Measurements from ENCODE around the gene CEP78. TPM values are rescaled to one million over a fixed set of nuclear protein-coding genes. Genes with fewer than 3 reads are reported as not detected.
"Not testable (repeated sequence)": the region's sequence is repeated elsewhere in the genome, so short reads cannot be mapped to it uniquely, and the experiment has no call there.

CEP78 gene
- total RNA-seq, 1 donor from 2014 or later, result 14.8 TPM

GRCh38 chr9:78191931-78192330 lies 43.9 kb upstream of the CEP78 start:
- TF ChIP-seq CTCF (IDR thresholded peaks at IDR 0.05; ENCODE audit: insufficient read depth, low read length, poor library complexity, severe bottlenecking), result no peak

GRCh38 chr9:78196258-78196657 lies 39.6 kb upstream of the CEP78 start:
- no peak for TF ChIP-seq CTCF (IDR thresholded peaks at IDR 0.05; ENCODE audit: insufficient read depth, low read length, poor library complexity, severe bottlenecking)
- Histone ChIP-seq H3K4me3 (ENCODE audit: low read depth, low read length) (no peak overlapping the region), H3K27me3 (ENCODE audit: control insufficient read depth, insufficient read depth, low read length) (no peaks in the 10 kb centered on the region), H3K36me3 (ENCODE audit: control insufficient read depth, insufficient read depth, low read length) (no peaks in the 10 kb centered on the region)
- DNase-seq (ENCODE audit: low read depth), result no peak

More at GRCh38 chr9:78191931-78192330, 43.9 kb upstream of the CEP78 start:
- no peaks in the 10 kb centered on the region for H3K36me3 ChIP-seq (ENCODE audit: control insufficient read depth, insufficient read depth, low read length)
- H3K4me3 ChIP-seq (ENCODE audit: low read depth, low read length), result no peak overlapping the region
- no peak for DNase-seq (ENCODE audit: low read depth)
- no peaks in the 10 kb centered on the region for H3K27me3 ChIP-seq (ENCODE audit: control insufficient read depth, insufficient read depth, low read length)

- H3K36me3 ChIP-seq (ENCODE audit: control insufficient read depth, insufficient read depth, low read length); DNase-seq (ENCODE audit: low read depth): not testable (repeated sequence)
Measured at GRCh38 chr9:78201158-78201777, 34.6 kb upstream of the CEP78 start.

GRCh38 chr9:78207319-78207718 lies 28.6 kb upstream of the CEP78 start:
- Histone ChIP-seq H3K4me3 (ENCODE audit: low read depth, low read length) (no peak overlapping the region), H3K36me3 (ENCODE audit: control insufficient read depth, insufficient read depth, low read length) (no peaks in the 10 kb centered on the region), H3K27me3 (ENCODE audit: control insufficient read depth, insufficient read depth, low read length) (no peaks in the 10 kb centered on the region)
- TF ChIP-seq CTCF (IDR thresholded peaks at IDR 0.05; ENCODE audit: insufficient read depth, low read length, poor library complexity, severe bottlenecking), result no peak
- no peak for DNase-seq (ENCODE audit: low read depth)

More at GRCh38 chr9:78201158-78201777, 34.6 kb upstream of the CEP78 start:
- H3K27me3 ChIP-seq (ENCODE audit: control insufficient read depth, insufficient read depth, low read length); H3K4me3 ChIP-seq (ENCODE audit: low read depth, low read length): not testable (repeated sequence)

- H3K4me3 ChIP-seq (ENCODE audit: low read depth, low read length), result no peak overlapping the region
- DNase-seq (ENCODE audit: low read depth), result no peak
- TF ChIP-seq CTCF (IDR thresholded peaks at IDR 0.05; ENCODE audit: insufficient read depth, low read length, poor library complexity, severe bottlenecking), result no peak
- H3K36me3 ChIP-seq (ENCODE audit: control insufficient read depth, insufficient read depth, low read length), result no peaks in the 10 kb centered on the region
- H3K27me3 ChIP-seq (ENCODE audit: control insufficient read depth, insufficient read depth, low read length), result no peaks in the 10 kb centered on the region
Measured at GRCh38 chr9:78207901-78208300, 28.0 kb upstream of the CEP78 start.

- Histone ChIP-seq H3K4me3 (ENCODE audit: low read depth, low read length) (no peak overlapping the region), H3K27me3 (ENCODE audit: control insufficient read depth, insufficient read depth, low read length) (no peaks in the 10 kb centered on the region), H3K36me3 (ENCODE audit: control insufficient read depth, insufficient read depth, low read length) (no peaks in the 10 kb centered on the region)
- no peak for TF ChIP-seq CTCF (IDR thresholded peaks at IDR 0.05; ENCODE audit: insufficient read depth, low read length, poor library complexity, severe bottlenecking)
- DNase-seq (ENCODE audit: low read depth), result no peak
Measured at GRCh38 chr9:78209127-78209526, 26.7 kb upstream of the CEP78 start.
